Trophoblast cell (in vitro differentiated cells and primary cell): ENCODE measurements around the gene ARHGEF12.

ENCODE experiments used
- DNase-seq, 2 donors: peaks; one replicate each; pipeline ENCODE4 v3.0.0-alpha.2; 2016
- H2AFZ ChIP-seq: 2 replicates; pipeline ENCODE4 v1.6.1; 2013; ENCODE audit warnings: low read length, moderate library complexity, mild to moderate bottlenecking; ENCODE audit not compliant: insufficient read depth, poor library complexity
- H2AK5ac ChIP-seq: 2 replicates; pipeline ENCODE4 v1.6.1; 2013; ENCODE audit warnings: mild to moderate bottlenecking, low read length
- H2BK120ac ChIP-seq: 2 replicates; pipeline ENCODE4 v1.6.1; 2013; ENCODE audit warnings: low read length, mild to moderate bottlenecking, moderate library complexity; ENCODE audit not compliant: insufficient read depth, poor library complexity
- H2BK12ac ChIP-seq: 2 replicates; pipeline ENCODE4 v1.6.1; 2013; ENCODE audit warnings: mild to moderate bottlenecking, low read length, moderate library complexity
- H2BK5ac ChIP-seq: 2 replicates; pipeline ENCODE4 v1.6.1; 2013; ENCODE audit warnings: low read length, low read depth, moderate library complexity, mild to moderate bottlenecking; ENCODE audit not compliant: poor library complexity
- H3K14ac ChIP-seq: 2 replicates; pipeline ENCODE4 v1.6.1; 2013; ENCODE audit warnings: mild to moderate bottlenecking, low read length
- H3K18ac ChIP-seq: 2 replicates; pipeline ENCODE4 v1.6.1; 2013; ENCODE audit warnings: mild to moderate bottlenecking, low read length
- H3K23ac ChIP-seq: 2 replicates; pipeline ENCODE4 v1.6.1; 2013; ENCODE audit warnings: low read length
- H3K27ac ChIP-seq: 2 replicates; pipeline ENCODE4 v1.5.1; 2013; ENCODE audit warnings: low read depth, mild to moderate bottlenecking, inconsistent platforms, low read length, moderate library complexity
- H3K27me3 ChIP-seq: 2 replicates; pipeline ENCODE4 v1.6.1; 2013; ENCODE audit warnings: inconsistent platforms, mild to moderate bottlenecking, low read length, moderate library complexity; ENCODE audit not compliant: insufficient read depth
- H3K36me3 ChIP-seq, 2 experiments: 1 replicate in 1 of 2; 2 replicates in 1 of 2; pipeline ENCODE4 v1.6.1; 2013; ENCODE audit warnings: low read length in 2 of 2, mild to moderate bottlenecking in 2 of 2, moderate library complexity in 1 of 2; ENCODE audit not compliant: insufficient read depth in 2 of 2, control insufficient read depth in 1 of 2
- H3K4ac ChIP-seq: 2 replicates; pipeline ENCODE4 v1.6.1; 2013; ENCODE audit warnings: low read depth, mild to moderate bottlenecking, low read length, moderate library complexity
- H3K4me1 ChIP-seq, 2 experiments: 1 replicate in 1 of 2; 2 replicates in 1 of 2; pipeline ENCODE4 v1.6.1; 2013; ENCODE audit warnings: low read length in 2 of 2, mild to moderate bottlenecking in 2 of 2, moderate library complexity in 1 of 2; ENCODE audit not compliant: insufficient read depth in 2 of 2, control insufficient read depth in 1 of 2
- H3K4me2 ChIP-seq: 2 replicates; pipeline ENCODE4 v1.6.1; 2013; ENCODE audit warnings: inconsistent platforms, mild to moderate bottlenecking, low read length, moderate library complexity
- H3K4me3 ChIP-seq: 2 replicates; pipeline ENCODE4 v1.5.1; 2013; ENCODE audit warnings: mild to moderate bottlenecking, low read depth, low read length, inconsistent platforms
- H3K79me1 ChIP-seq: one replicate; pipeline ENCODE4 v1.6.1; 2013; ENCODE audit warnings: low read length
- H3K79me2 ChIP-seq: 2 replicates; pipeline ENCODE4 v1.6.1; 2013; ENCODE audit warnings: low read length, mild to moderate bottlenecking; ENCODE audit not compliant: control insufficient read depth, insufficient read depth, poor library complexity
- H3K9ac ChIP-seq: 2 replicates; pipeline ENCODE4 v1.6.1; 2013; ENCODE audit warnings: mild to moderate bottlenecking, low read length
- H3K9me3 ChIP-seq: 2 replicates; pipeline ENCODE4 v1.6.1; 2013; ENCODE audit warnings: low read depth, mild to moderate bottlenecking, control low read depth, inconsistent platforms, low read length; ENCODE audit not compliant: insufficient read depth
- H4K12ac ChIP-seq: 2 replicates; pipeline ENCODE4 v1.6.1; 2013; ENCODE audit warnings: low read depth, mild to moderate bottlenecking, low read length, moderate library complexity
- H4K8ac ChIP-seq: 2 replicates; pipeline ENCODE4 v1.6.1; 2013; ENCODE audit warnings: low read depth, mild to moderate bottlenecking, low read length, moderate library complexity
- H4K91ac ChIP-seq: one replicate; pipeline ENCODE4 v1.6.1; 2013; ENCODE audit warnings: low read depth, mild to moderate bottlenecking, low read length, moderate library complexity
- WGBS: extraction: QIAGEN DNeasy Blood & Tissue Kit; methylation state at CpG from one replicate; pipeline ENCODE4 v1.1.7; 2013; ENCODE audit warnings: missing lambda C conversion rate; ENCODE audit not compliant: insufficient read length, insufficient coverage; ENCODE audit errors: extremely low coverage; 5-methylcytosine and 5-hydroxymethylcytosine counted together

Gene ARHGEF12

DNA sequence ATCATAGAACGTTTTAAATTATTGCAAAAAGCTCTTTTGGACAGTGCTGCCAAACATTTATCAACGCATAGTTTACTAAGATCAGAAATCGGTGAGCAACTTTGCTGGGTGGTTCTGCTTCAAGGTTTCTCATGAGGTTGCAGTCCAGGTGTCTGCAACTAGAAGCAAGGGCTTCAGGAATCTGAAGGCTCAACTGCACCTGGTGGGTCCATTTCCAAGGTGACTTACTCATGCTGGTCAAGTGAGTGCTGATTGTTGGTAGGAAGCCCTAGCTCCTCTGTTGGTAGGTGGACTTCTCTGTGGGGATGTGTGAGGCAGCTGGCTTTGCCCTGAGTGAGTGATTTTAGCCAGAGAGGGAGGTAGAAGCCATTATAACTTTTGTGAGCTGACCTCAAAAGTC lies 22.5 kb downstream of the ARHGEF12 start:
- peak overlapping the region; percentile 40 for H3K4ac ChIP-seq

DNA sequence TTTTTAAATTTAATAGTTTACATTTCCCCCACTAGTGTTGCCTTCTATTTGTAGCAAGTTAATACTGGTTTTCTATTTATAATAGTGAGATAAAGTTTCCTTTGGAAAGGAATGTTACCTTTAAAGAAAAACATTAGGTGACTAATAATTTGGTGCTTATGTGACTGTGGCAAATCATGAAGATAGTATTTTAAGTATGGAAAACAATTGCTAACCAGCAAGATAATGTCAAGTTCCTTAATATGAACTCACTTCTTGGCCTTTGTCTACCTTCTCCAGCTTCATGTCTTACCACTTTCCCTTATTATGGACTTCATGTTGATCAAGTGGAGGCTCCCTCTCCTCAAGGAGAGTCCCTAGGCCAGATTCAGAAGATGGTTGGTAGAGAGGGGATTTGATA lies 27.2 kb downstream of the ARHGEF12 start:
- no peak overlapping the region for H4K12ac ChIP-seq
- H3K4me3 ChIP-seq = no peak overlapping the region
- no peaks in the 10 kb centered on the region for H3K27me3 ChIP-seq
- H3K4me2 ChIP-seq = no peak overlapping the region
- no peaks in the 10 kb centered on the region for H3K79me1 ChIP-seq
- H3K9me3 ChIP-seq = no peaks in the 10 kb centered on the region
- H4K8ac ChIP-seq = no peak overlapping the region
- no peak overlapping the region for H2AK5ac ChIP-seq
- H4K91ac ChIP-seq = no peak overlapping the region
- no peaks in the 10 kb centered on the region for H3K4me1 ChIP-seq
- H3K14ac ChIP-seq = no peak overlapping the region
- H2AFZ ChIP-seq = no peak overlapping the region
- no peak overlapping the region for H3K18ac ChIP-seq
- H3K79me2 ChIP-seq = peaks cover 2% of the 10 kb centered on the region
- no peak overlapping the region for H3K4ac ChIP-seq
- no peak overlapping the region for H3K27ac ChIP-seq
- H2BK5ac ChIP-seq = no peak overlapping the region
- H3K23ac ChIP-seq = no peak overlapping the region
- H2BK120ac ChIP-seq = no peak overlapping the region
- no peak overlapping the region for H2BK12ac ChIP-seq
- no peak overlapping the region for H3K9ac ChIP-seq
- DNase-seq = peak; percentile 4 to 49
- no peaks in the 10 kb centered on the region for H3K36me3 ChIP-seq

More for the DNA sequence above, 22.5 kb downstream of the ARHGEF12 start:
- H2BK12ac ChIP-seq = no peak overlapping the region
- no peak overlapping the region for H3K4me2 ChIP-seq
- peaks cover 5% of the 10 kb centered on the region in 2 experiments for H3K4me1 ChIP-seq
- no peaks in the 10 kb centered on the region for H3K36me3 ChIP-seq
- no CpG with 5 or more reads among the region's 3 CpGs for WGBS
- DNase-seq = no peak
- no peak overlapping the region for H3K14ac ChIP-seq
- no peak overlapping the region for H3K18ac ChIP-seq
- no peak overlapping the region for H4K91ac ChIP-seq
- peaks cover 7% of the 10 kb centered on the region for H3K79me2 ChIP-seq
- H2BK120ac ChIP-seq = no peak overlapping the region
- H2AFZ ChIP-seq = no peak overlapping the region
- H2BK5ac ChIP-seq = no peak overlapping the region
- no peak overlapping the region for H3K27ac ChIP-seq
- no peak overlapping the region for H3K23ac ChIP-seq
- H4K12ac ChIP-seq = no peak overlapping the region
- no peaks in the 10 kb centered on the region for H3K27me3 ChIP-seq
- H4K8ac ChIP-seq = no peak overlapping the region
- H3K9ac ChIP-seq = no peak overlapping the region
- H3K9me3 ChIP-seq = no peaks in the 10 kb centered on the region
- H2AK5ac ChIP-seq = no peak overlapping the region
- no peak overlapping the region for H3K4me3 ChIP-seq
- H3K79me1 ChIP-seq = no peaks in the 10 kb centered on the region

DNA sequence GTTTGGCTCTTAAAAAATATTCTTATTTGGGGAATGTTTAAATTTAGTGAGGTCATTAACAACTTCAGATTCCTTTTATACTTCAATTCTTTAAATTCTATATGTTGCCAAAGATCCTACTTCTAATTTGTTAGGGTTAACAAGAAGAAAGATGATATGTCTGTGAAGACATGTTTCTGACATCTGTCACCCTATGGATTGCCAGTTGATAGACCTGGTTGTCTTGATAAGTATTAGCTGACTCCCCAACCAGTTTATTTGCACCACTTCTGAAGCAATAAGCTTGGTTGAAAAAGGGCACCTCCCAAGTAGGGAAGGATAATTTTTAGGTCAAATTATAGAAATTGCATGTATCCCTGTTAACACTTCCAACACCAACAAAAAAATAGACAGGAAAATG lies 29.3 kb downstream of the ARHGEF12 start:
- no peak overlapping the region for H3K14ac ChIP-seq
- H3K79me1 ChIP-seq = no peaks in the 10 kb centered on the region
- no peak overlapping the region for H3K4me2 ChIP-seq
- no peak overlapping the region for H4K12ac ChIP-seq
- no peak overlapping the region for H2BK120ac ChIP-seq
- no peak overlapping the region for H3K18ac ChIP-seq
- DNase-seq = no peak
- no peak overlapping the region for H3K4ac ChIP-seq
- H2AFZ ChIP-seq = no peak overlapping the region
- H3K9ac ChIP-seq = no peak overlapping the region
- no peaks in the 10 kb centered on the region for H3K27me3 ChIP-seq
- H3K9me3 ChIP-seq = no peaks in the 10 kb centered on the region
- no peak overlapping the region for H4K8ac ChIP-seq
- H3K4me3 ChIP-seq = no peak overlapping the region
- H4K91ac ChIP-seq = no peak overlapping the region
- H3K4me1 ChIP-seq = no peaks in the 10 kb centered on the region
- H2BK5ac ChIP-seq = no peak overlapping the region
- peaks cover 2% of the 10 kb centered on the region for H3K79me2 ChIP-seq
- H3K23ac ChIP-seq = no peak overlapping the region
- no peak overlapping the region for H2BK12ac ChIP-seq
- H3K27ac ChIP-seq = no peak overlapping the region
- no peaks in the 10 kb centered on the region for H3K36me3 ChIP-seq
- H2AK5ac ChIP-seq = no peak overlapping the region

DNA sequence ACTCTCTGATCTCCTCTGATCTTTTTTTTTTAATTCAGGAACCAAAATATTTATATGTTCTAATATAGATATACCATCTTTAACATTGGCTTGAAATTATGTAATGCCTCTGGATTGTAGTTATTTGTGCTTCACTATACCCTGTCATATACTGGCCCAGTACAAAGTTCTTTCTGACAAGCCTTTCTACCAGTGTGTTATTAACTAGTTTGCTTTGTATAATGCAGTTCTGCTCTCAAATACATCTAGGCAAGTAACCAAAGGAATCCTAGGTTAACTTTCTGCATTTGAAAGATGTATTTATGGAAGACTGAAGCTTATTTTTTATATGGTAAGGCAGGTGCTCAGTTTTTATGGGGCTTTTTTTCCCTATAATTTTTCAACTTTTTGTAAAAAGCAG lies 36.1 kb downstream of the ARHGEF12 start:
- Histone ChIP-seq H4K8ac (no peak overlapping the region), H4K91ac (no peak overlapping the region), H3K4me2 (no peak overlapping the region), H3K4ac (no peak overlapping the region), H2BK120ac (no peak overlapping the region), H3K9me3 (no peaks in the 10 kb centered on the region), H3K4me1 (no peaks in the 10 kb centered on the region), H2BK5ac (no peak overlapping the region), H3K36me3 (no peaks in the 10 kb centered on the region), H3K14ac (no peak overlapping the region), H2AK5ac (no peak overlapping the region), H3K27me3 (no peaks in the 10 kb centered on the region), H3K9ac (no peak overlapping the region), H2BK12ac (no peak overlapping the region), H3K18ac (no peak overlapping the region), H3K27ac (no peak overlapping the region), H2AFZ (no peak overlapping the region), H3K79me1 (no peaks in the 10 kb centered on the region), H3K23ac (no peak overlapping the region), H3K4me3 (no peak overlapping the region), H3K79me2 (no peaks in the 10 kb centered on the region), H4K12ac (no peak overlapping the region)
- DNase-seq = no peak

DNA sequence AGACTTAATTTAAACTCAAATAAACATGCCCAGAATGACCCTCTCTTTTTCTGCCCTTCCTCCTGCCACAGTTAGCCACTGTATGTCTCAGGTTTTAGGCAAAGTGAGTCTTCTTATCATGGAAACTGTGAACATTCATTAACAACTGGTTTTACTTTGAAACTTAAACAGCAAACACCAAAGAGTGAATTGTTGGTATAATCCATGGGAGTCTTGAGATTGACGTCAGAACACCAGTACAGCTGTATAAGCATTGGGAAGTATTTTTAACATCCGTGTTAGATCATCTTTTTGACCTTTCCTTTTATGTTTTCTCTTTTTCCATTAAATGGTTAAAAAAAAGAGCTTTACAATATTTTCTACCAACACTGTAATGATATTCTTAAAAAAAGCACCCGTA lies 38.9 kb downstream of the ARHGEF12 start:
- H3K79me1 ChIP-seq = no peaks in the 10 kb centered on the region
- H3K4me1 ChIP-seq = no peaks in the 10 kb centered on the region
- H4K91ac ChIP-seq = no peak overlapping the region
- no peaks in the 10 kb centered on the region for H3K79me2 ChIP-seq
- H3K4ac ChIP-seq = no peak overlapping the region
- no peak overlapping the region for H2BK12ac ChIP-seq
- no peak overlapping the region for H2BK5ac ChIP-seq
- no peak overlapping the region for H3K23ac ChIP-seq
- no peak overlapping the region for H3K27ac ChIP-seq
- H3K9me3 ChIP-seq = no peaks in the 10 kb centered on the region
- no peak overlapping the region for H3K14ac ChIP-seq
- H3K4me2 ChIP-seq = no peak overlapping the region
- no peak overlapping the region for H3K18ac ChIP-seq
- H3K9ac ChIP-seq = no peak overlapping the region
- WGBS = no CpG with 5 or more reads among the region's 3 CpGs
- H3K36me3 ChIP-seq = no peaks in the 10 kb centered on the region
- H3K4me3 ChIP-seq = no peak overlapping the region
- no peak overlapping the region for H4K8ac ChIP-seq
- no peak overlapping the region for H2AK5ac ChIP-seq
- no peak overlapping the region for H2AFZ ChIP-seq
- H3K27me3 ChIP-seq = no peaks in the 10 kb centered on the region
- no peak for DNase-seq
- no peak overlapping the region for H2BK120ac ChIP-seq
- H4K12ac ChIP-seq = no peak overlapping the region
